ENCODE results near the gene CAPN10.

CAPN10 gene

DNA sequence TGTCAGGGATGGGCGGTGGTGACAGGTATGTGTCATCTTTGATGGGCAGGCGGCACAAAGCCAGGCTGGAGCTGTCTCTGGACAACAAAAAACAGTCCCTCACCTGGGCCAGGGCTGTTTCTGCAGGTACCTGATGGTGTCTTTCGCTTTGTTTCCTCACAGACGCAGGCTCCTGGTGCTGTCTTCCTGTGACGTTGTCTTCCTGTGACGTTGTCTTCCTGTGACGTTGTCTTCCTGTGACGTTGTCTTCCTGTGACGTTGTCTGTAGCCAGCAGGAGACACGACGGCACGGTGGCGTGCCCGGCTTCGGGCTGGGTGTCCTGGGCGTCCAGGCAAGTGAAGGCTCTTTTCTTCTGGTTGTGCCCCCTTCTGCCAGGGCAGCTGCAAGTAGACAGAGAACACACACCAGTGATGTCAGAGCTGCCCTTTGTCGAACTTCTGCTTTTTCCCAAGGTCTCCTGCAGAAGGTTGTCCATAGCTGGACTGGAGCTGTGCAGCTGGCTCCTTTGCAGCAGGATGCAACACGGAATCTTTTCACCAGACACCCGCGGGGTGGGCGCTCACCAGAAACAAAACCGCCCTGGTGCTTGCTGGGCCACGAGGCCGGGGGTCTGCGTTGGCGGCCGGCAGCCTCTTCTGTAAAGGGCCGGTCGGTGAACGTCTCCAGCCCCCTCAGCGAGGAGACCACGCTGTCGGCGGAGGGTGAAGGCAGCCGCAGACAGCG is 59.8 kb downstream of the CAPN10 start:
- FAIRE-seq (no peak), DNase-seq (ENCODE audit: extremely low spot score, insufficient read length, low read depth) (no peak)

DNA sequence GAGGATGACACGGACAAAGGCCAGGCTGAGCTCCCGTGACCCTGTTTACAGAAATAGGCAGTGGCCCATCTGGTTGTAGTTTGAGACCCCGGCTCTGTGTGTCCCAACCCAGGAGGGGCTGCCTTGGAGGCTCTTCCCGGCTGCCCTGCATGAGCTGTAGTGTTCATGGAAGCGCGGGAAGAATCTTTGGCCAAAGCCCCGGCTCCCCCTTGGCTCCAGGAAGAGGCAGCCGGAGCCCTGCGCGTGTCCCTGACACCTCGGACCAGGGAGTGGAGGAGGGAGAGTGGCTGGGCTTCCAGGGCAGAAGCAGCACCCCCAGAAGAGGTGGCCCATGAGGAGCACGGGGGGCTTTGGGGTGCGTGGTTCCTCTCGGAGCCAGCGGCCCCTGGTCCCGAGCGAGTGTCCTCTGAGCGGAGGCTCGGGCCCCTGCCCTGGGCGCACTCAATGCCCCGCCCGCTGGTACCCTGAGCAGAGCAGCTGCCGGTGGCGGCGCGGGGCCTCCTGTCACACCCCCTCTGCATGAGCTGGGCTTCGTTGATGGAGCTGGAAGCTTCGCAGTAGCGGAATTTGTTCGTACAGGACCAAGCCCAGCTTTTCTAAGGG is 60.5 kb downstream of the CAPN10 start:
- FAIRE-seq = no peak

DNA sequence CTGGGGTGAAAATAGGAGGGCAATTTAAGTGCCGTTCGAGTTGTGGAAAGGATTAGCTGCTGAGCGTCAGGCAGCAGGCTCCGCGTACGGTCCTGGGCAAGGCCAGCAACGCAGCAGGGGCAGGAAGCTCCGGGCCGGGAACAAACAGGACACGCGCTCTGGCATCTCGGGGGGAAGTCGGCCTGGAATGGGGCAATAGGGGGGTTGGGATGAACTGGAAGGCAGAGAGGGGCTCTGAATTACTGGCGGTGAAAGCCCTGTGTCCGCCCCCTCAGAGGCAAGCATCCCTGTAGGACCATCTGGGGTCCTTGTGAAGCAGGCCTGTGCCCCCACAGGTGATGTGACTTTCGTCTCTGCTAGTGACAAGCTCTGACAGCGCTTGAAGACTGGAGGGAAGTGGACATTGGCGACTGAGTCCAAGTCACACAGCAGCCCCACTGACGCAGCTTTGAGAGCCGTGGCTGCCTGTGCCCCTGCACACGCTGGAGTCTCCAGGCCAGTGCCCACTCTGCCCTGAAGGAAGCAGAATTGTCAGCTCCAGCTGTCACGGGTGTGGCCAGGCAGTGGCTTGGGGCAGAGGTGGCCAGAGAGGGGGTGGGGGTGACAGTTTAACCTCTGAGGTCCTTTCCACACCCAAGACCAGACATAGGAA is 61.1 kb downstream of the CAPN10 start:
- no peak for DNase-seq (ENCODE audit: extremely low spot score, insufficient read length, low read depth)
- FAIRE-seq = no peak

More for the DNA sequence above, 60.5 kb downstream of the CAPN10 start:
- DNase-seq (ENCODE audit: extremely low spot score, insufficient read length, low read depth) = no peak

DNA sequence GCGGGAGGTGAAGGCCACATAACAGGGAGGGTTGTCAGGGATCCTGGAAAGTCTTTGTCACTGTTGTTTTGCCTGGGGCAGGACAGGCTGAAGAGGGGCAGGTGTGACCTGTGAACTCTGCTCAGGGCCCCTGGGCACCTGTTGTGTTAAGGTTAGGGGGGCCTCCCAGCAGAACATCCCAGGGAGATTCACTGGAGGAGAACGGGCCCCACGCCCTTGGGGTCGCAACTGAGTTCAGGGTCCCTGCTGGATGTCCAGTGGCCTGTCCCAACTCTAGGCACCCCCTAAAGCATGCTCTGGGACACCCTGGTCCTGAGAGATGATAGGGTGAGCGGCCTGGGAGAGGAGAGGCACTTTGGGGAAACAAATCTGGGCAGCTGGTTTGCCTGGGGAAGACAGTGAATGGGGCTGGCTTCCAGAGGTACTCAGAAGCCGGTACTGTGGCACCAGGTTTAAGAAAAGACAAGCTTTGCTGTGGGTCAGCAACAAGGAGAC is 61.7 kb downstream of the CAPN10 start:
- FAIRE-seq = no peak

More for the DNA sequence above, 61.7 kb downstream of the CAPN10 start:
- no peak for DNase-seq (ENCODE audit: extremely low spot score, insufficient read length, low read depth)
